Measurements from ENCODE around the gene PIGP.

DNA sequence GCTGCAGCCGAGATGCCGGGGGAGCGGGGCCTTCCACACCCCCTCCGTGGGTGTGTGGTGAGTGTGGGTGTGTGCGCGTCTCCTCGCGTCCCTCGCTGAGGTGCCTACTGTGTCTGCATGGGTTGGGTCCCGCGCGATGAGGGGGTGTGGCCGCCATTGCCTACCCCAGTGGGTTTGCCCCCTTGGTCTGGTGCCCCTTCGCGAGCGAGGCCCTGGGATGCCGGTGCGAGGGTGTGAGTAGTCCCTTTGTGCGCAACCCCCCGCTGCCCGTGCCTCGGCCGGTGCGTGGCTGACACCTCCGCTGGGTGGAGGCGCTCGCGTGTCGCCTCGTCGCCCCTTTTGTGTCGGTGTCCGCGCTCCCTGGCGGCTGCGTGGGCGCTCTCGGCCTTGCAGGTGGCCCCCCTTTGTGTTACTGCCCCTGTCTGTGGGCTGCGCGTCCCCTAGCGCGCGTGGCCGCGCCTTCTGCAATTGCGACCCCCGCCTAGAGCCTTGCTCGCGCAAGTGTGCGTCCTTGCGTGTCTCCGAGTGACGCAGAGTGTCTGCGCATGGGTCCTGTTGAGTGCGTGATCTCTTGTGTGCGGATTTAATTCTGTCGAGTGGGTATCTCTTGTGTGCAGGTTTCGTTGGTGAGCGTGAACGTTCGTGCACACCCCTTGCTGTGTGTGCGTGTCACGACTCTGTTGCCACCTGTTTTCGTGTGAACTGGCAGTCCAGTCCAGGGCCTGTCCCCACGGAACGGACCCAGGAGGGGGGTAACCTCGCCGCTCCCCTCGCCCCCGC, 736 bp upstream of the PIGP start:
- TF ChIP-seq, protein P1, sequence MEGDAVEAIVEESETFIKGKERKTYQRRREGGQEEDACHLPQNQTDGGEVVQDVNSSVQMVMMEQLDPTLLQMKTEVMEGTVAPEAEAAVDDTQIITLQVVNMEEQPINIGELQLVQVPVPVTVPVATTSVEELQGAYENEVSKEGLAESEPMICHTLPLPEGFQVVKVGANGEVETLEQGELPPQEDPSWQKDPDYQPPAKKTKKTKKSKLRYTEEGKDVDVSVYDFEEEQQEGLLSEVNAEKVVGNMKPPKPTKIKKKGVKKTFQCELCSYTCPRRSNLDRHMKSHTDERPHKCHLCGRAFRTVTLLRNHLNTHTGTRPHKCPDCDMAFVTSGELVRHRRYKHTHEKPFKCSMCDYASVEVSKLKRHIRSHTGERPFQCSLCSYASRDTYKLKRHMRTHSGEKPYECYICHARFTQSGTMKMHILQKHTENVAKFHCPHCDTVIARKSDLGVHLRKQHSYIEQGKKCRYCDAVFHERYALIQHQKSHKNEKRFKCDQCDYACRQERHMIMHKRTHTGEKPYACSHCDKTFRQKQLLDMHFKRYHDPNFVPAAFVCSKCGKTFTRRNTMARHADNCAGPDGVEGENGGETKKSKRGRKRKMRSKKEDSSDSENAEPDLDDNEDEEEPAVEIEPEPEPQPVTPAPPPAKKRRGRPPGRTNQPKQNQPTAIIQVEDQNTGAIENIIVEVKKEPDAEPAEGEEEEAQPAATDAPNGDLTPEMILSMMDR (IDR thresholded peaks at IDR 0.05; ENCODE audit: low read length), result peak; percentile 22; the same call in 1 of the 2 replicates
- no peak for TF ChIP-seq EZH2 (IDR thresholded peaks at IDR 0.05; ENCODE audit: borderline replicate concordance, low read length)
